GM13976 (cell line): ENCODE data around the gene CPM.
"Not testable (repeated sequence)": the region's sequence is repeated elsewhere in the genome, so short reads cannot be mapped to it uniquely, and the experiment has no call there.

Experiments
- DNase-seq: peaks from one replicate; pipeline ENCODE4 v3.0.0; 2012; ENCODE audit warnings: low spot score
- CTCF ChIP-seq: IDR thresholded peaks from 2 replicates; pipeline ENCODE4 v1.5.1; 2012; ENCODE audit warnings: borderline replicate concordance, mild to moderate bottlenecking; ENCODE audit not compliant: insufficient read depth; ENCODE audit errors: extremely low read depth, missing control alignments, control extremely low read depth
- in situ Hi-C: fragments of 300-500 bp; cut with MboI; formaldehyde crosslinking; loops from one replicate; pipeline ENCODE4 v1.12.0; 2022; ENCODE audit warnings: low sequenced_read_pairs, mixed read lengths, inconsistent platforms; ENCODE audit not compliant: unreplicated experiment

The CPM gene

GRCh38 chr12:68808388-68809189 is 124.4 kb downstream of the CPM start:
- in situ Hi-C loops = no loop called here
- TF ChIP-seq CTCF = no peak
- DNase-seq = peak; percentile 84

- TF ChIP-seq CTCF = peak; percentile 88
- in situ Hi-C loops = no loop called here
- DNase-seq = peak; percentile 97
Observed at GRCh38 chr12:68807576-68808387, 125.2 kb downstream of the CPM start, which contains the start of gene MDM2. TSS of gene MDM2 (plus strand) at chr12:68808177. CDS start at chr12:68808478, 301 bp downstream.

- in situ Hi-C loops = not testable (repeated sequence)
Observed at GRCh38 chr12:68807274-68807575, 125.7 kb downstream of the CPM start.

GRCh38 chr12:68806488-68807237 is 126.3 kb downstream of the CPM start:
- in situ Hi-C loops = no loop called here
- TF ChIP-seq CTCF = no peak
- no peak for DNase-seq

More at GRCh38 chr12:68807274-68807575, 125.7 kb downstream of the CPM start:
- not testable (repeated sequence) for DNase-seq

GRCh38 chr12:68805592-68806120 is 127.3 kb downstream of the CPM start:
- TF ChIP-seq CTCF = no peak
- no peak for DNase-seq
- in situ Hi-C loops = no loop called here

- in situ Hi-C loops = no loop called here
- no peak for TF ChIP-seq CTCF
- DNase-seq = no peak
Observed at GRCh38 chr12:68804657-68805591, 128.0 kb downstream of the CPM start.
